IMR-90 (cell line): ENCODE measurements around the gene MAG. TPM values are rescaled to one million over a fixed set of nuclear protein-coding genes. Genes with fewer than 3 reads are reported as not detected.

Source experiments
- ATAC-seq: fragments of 200-7000 bp; cut with Tn5 transposase; 2 replicates; pipeline ENCODE4 v1.9.1; 2020; ENCODE audit warnings: low read depth, mild to moderate bottlenecking, moderate library complexity
- BruUV-seq: library from RNA; stranded (reverse); fragments of 400-500 nt; replicated peaks from 2 replicates; lab custom pipeline; 2021; lab: Mats Ljungman, UMichigan
- CTCF ChIA-PET: fragments of 300-600 bp; formaldehyde crosslinking; extraction: SDS; loops from one replicate; lab custom pipeline; 2021; ENCODE audit warnings: antibody characterized with exemption; lab: Yijun Ruan, JAX
- POLR2A ChIA-PET: fragments of 300-600 bp; sonication (Branson Sonifier 250); formaldehyde crosslinking; loops from one replicate; lab custom pipeline; 2022; ENCODE audit warnings: antibody characterized with exemption; ENCODE audit not compliant: unreplicated experiment; lab: Charles Lee
- DNase-seq: peaks from one replicate; pipeline ENCODE4 v3.0.0; 2013
- H2AFZ ChIP-seq: replicated peaks from 2 replicates; pipeline ENCODE3; 2013; ENCODE audit warnings: low read length, mild to moderate bottlenecking; ENCODE audit not compliant: poor library complexity
- H2AK5ac ChIP-seq: 2 replicates; pipeline ENCODE4 v1.6.1; 2013; ENCODE audit warnings: low read depth, low read length, inconsistent platforms
- H2AK9ac ChIP-seq: replicated peaks from 2 replicates; pipeline ENCODE3; 2013; ENCODE audit warnings: mild to moderate bottlenecking, low read depth, low read length, moderate library complexity; ENCODE audit not compliant: poor library complexity
- H2BK120ac ChIP-seq: 2 replicates; pipeline ENCODE4 v1.6.1; 2013; ENCODE audit warnings: low read depth, low read length, inconsistent platforms
- H2BK15ac ChIP-seq: 3 replicates; pipeline ENCODE4 v1.6.1; 2013; ENCODE audit warnings: low read depth, low read length, inconsistent platforms
- H2BK20ac ChIP-seq: 2 replicates; pipeline ENCODE4 v1.6.1; 2013; ENCODE audit warnings: low read depth, mild to moderate bottlenecking, inconsistent platforms, low read length, moderate library complexity
- H2BK5ac ChIP-seq: 2 replicates; pipeline ENCODE4 v1.6.1; 2013; ENCODE audit warnings: mild to moderate bottlenecking, low read depth, low read length, inconsistent platforms; ENCODE audit not compliant: poor library complexity, severe bottlenecking
- H3K14ac ChIP-seq: replicated peaks from 2 replicates; pipeline ENCODE4 v1.6.1; 2013; ENCODE audit warnings: low read depth, low read length, inconsistent platforms
- H3K18ac ChIP-seq: 2 replicates; pipeline ENCODE4 v1.6.1; 2013; ENCODE audit warnings: low read depth, low read length, control low read depth
- H3K23ac ChIP-seq: 2 replicates; pipeline ENCODE4 v1.6.1; 2013; ENCODE audit warnings: low read depth, low read length, inconsistent platforms
- H3K27ac ChIP-seq: 2 replicates; pipeline ENCODE4 v1.5.1; 2013; ENCODE audit warnings: mild to moderate bottlenecking, control low read depth, low read length; ENCODE audit not compliant: insufficient read depth
- H3K27me3 ChIP-seq: 2 replicates; pipeline ENCODE4 v1.6.1; 2013; ENCODE audit warnings: low read length; ENCODE audit not compliant: control insufficient read depth, insufficient read depth
- H3K36me3 ChIP-seq: 2 replicates; pipeline ENCODE4 v1.6.1; 2013; ENCODE audit warnings: low read length, mixed read lengths; ENCODE audit not compliant: control insufficient read depth, insufficient read depth
- H3K4ac ChIP-seq: 2 replicates; pipeline ENCODE4 v1.6.1; 2013; ENCODE audit warnings: low read depth, low read length, inconsistent platforms
- H3K4me1 ChIP-seq: 2 replicates; pipeline ENCODE4 v1.6.1; 2013; ENCODE audit warnings: low read length, mixed read lengths; ENCODE audit not compliant: control insufficient read depth, insufficient read depth
- H3K4me2 ChIP-seq: 2 replicates; pipeline ENCODE4 v1.6.1; 2013; ENCODE audit warnings: low read depth, mild to moderate bottlenecking, control low read depth, low read length, moderate library complexity
- H3K4me3 ChIP-seq: 2 replicates; pipeline ENCODE4 v1.5.1; 2013; ENCODE audit warnings: low read depth, mild to moderate bottlenecking, control low read depth, low read length, moderate library complexity; ENCODE audit not compliant: insufficient read depth
- H3K56ac ChIP-seq: 2 replicates; pipeline ENCODE4 v1.6.1; 2013; ENCODE audit warnings: low read length, inconsistent platforms; ENCODE audit not compliant: insufficient read depth; ENCODE audit errors: extremely low read depth
- H3K79me1 ChIP-seq, 2 experiments: 2 replicates each; pipeline ENCODE4 v1.6.1; 2013; ENCODE audit warnings: low read length in 2 of 2, inconsistent platforms in 1 of 2, low read depth in 1 of 2
- H3K9ac ChIP-seq: 2 replicates; pipeline ENCODE4 v1.6.1; 2013; ENCODE audit warnings: low read depth, low read length, control low read depth
- H3K9me1 ChIP-seq: 2 replicates; pipeline ENCODE4 v1.6.1; 2013; ENCODE audit warnings: low read length, inconsistent platforms; ENCODE audit not compliant: insufficient read depth
- H3K9me3 ChIP-seq: 2 replicates; pipeline ENCODE4 v1.6.1; 2013; ENCODE audit warnings: low read length; ENCODE audit not compliant: control insufficient read depth, insufficient read depth
- H4K20me1 ChIP-seq: 2 replicates; pipeline ENCODE4 v1.6.1; 2013; ENCODE audit warnings: low read length, inconsistent platforms; ENCODE audit not compliant: insufficient read depth
- H4K5ac ChIP-seq: 2 replicates; pipeline ENCODE4 v1.6.1; 2013; ENCODE audit warnings: mild to moderate bottlenecking, low read depth, low read length, control low read depth
- H4K8ac ChIP-seq, 2 experiments: 2 replicates each; pipeline ENCODE4 v1.6.1; 2013; ENCODE audit warnings: low read depth in 2 of 2, low read length in 2 of 2, control low read depth in 1 of 2, inconsistent platforms in 1 of 2
- H4K91ac ChIP-seq: 2 replicates; pipeline ENCODE4 v1.6.1; 2013; ENCODE audit warnings: low read depth, low read length, inconsistent platforms; ENCODE audit not compliant: insufficient read depth
- BHLHE40 ChIP-seq: fragments of 150-350 bp; IDR thresholded peaks from 2 replicates; pipeline ENCODE4 v1.6.1; 2016; ENCODE audit warnings: mild to moderate bottlenecking, low read depth, low read length
- CEBPB ChIP-seq: IDR thresholded peaks from 2 replicates; pipeline ENCODE4 v1.6.1; 2012; ENCODE audit warnings: low read depth, low read length, improper control_type of control experiment
- CHD1 ChIP-seq: IDR thresholded peaks from 2 replicates; pipeline ENCODE4 v1.6.1; 2012; ENCODE audit warnings: low read depth, low read length, improper control_type of control experiment
- CTCF ChIP-seq: conservative IDR thresholded peaks from 2 replicates; pipeline ENCODE4 v1.5.1; 2012; ENCODE audit warnings: mild to moderate bottlenecking, low read depth, low read length, improper control_type of control experiment
- ELK1 ChIP-seq: fragments of 150-350 bp; IDR thresholded peaks from 2 replicates; pipeline ENCODE4 v1.6.1; 2016; ENCODE audit warnings: low read depth, mild to moderate bottlenecking, low read length, moderate library complexity, borderline replicate concordance
- FOS ChIP-seq: fragments of 150-350 bp; IDR thresholded peaks from 2 replicates; pipeline ENCODE4 v1.6.1; 2016; ENCODE audit warnings: low read depth, low read length
- MAFK ChIP-seq: IDR thresholded peaks from 2 replicates; pipeline ENCODE4 v1.6.1; 2012; ENCODE audit warnings: low read depth, low read length, improper control_type of control experiment
- MAZ ChIP-seq: IDR thresholded peaks from 2 replicates; pipeline ENCODE4 v1.6.1; 2012; ENCODE audit warnings: low read depth, mild to moderate bottlenecking, low read length, improper control_type of control experiment, moderate library complexity, borderline replicate concordance
- MXI1 ChIP-seq: IDR thresholded peaks from 2 replicates; pipeline ENCODE4 v1.6.1; 2012; ENCODE audit warnings: low read depth, mild to moderate bottlenecking, low read length, moderate library complexity, borderline replicate concordance
- NFE2L2 ChIP-seq: fragments of 150-350 bp; IDR thresholded peaks from 2 replicates; pipeline ENCODE4 v1.6.1; 2016; ENCODE audit warnings: low read depth, mild to moderate bottlenecking, low read length
- POLR2A ChIP-seq: IDR thresholded peaks from 2 replicates; pipeline ENCODE4 v1.6.1; 2012; ENCODE audit warnings: mild to moderate bottlenecking, low read depth, low read length
- RAD21 ChIP-seq: IDR thresholded peaks from 2 replicates; pipeline ENCODE4 v1.6.1; 2012; ENCODE audit warnings: low read length, improper control_type of control experiment
- RCOR1 ChIP-seq: IDR thresholded peaks from 2 replicates; pipeline ENCODE4 v1.6.1; 2012; ENCODE audit warnings: mild to moderate bottlenecking, low read length, improper control_type of control experiment; ENCODE audit not compliant: insufficient replicate concordance
- RFX5 ChIP-seq: IDR thresholded peaks from 2 replicates; pipeline ENCODE4 v1.8.0; 2012; ENCODE audit warnings: low read depth, mild to moderate bottlenecking, low read length, moderate library complexity
- WGBS, 2 experiments: methylation state at CpG; one replicate each; pipeline versions ENCODE4 v1.1.5 to v1.1.7; 2013; ENCODE audit warnings: missing lambda C conversion rate in 2 of 2; ENCODE audit not compliant: insufficient read length in 1 of 2; ENCODE audit errors: extremely low coverage in 2 of 2; 5-methylcytosine and 5-hydroxymethylcytosine counted together
- dilution Hi-C: fragments of 300-500 bp; cut with HindIII; formaldehyde crosslinking; loops from one replicate; pipeline ENCODE4 v1.14.3; 2018; ENCODE audit warnings: low sequenced_read_pairs; ENCODE audit not compliant: unreplicated experiment
- in situ Hi-C: fragments of 300-500 bp; cut with MboI; formaldehyde crosslinking; loops from 3 replicates; pipeline ENCODE4 v1.14.3; 2019; ENCODE audit warnings: low sequenced_read_pairs, inconsistent platforms, mixed read lengths
- intact Hi-C: fragments of 100-400 bp; cut with micrococcal nuclease; formaldehyde crosslinking; loops from 2 replicates; pipeline ENCODE4 v1.10.0; 2022
- polyA plus RNA-seq, 3 experiments: library from polyadenylated mRNA; depleted of rRNA; stranded (reverse); fragments of >200 nt; gene quantifications; 2 replicates each; pipeline ENCODE4 v1.2.3, GENCODE V29; 2012; ENCODE audit warnings: low replicate concordance in 1 of 3
- total RNA-seq: library from RNA; depleted of rRNA; stranded (reverse); fragments of >200 nt; gene quantifications from 2 replicates; pipeline ENCODE4 v1.2.3, GENCODE V29; 2012
- TF ChIP-seq, protein P1 (sequence below): fragments of 150-350 bp; IDR thresholded peaks from 2 replicates; pipeline ENCODE4 v1.6.1; 2017; ENCODE audit warnings: mild to moderate bottlenecking, antibody characterized with exemption, low read length, low read depth

MAG gene
- total and polyA plus RNA-seq, 2 of the 4 experiments (the other 2 are of a cell fraction) = not detected

- intact Hi-C loops = no loop called here
- Histone ChIP-seq H3K79me1 (no peaks in the 10 kb centered on the region), H3K27ac (no peak overlapping the region), H3K9ac (no peak overlapping the region), H2BK15ac (no peak overlapping the region), H3K23ac (no peak overlapping the region), H4K20me1 (no peaks in the 10 kb centered on the region), H3K4me1 (no peaks in the 10 kb centered on the region), H3K4me3 (no peak overlapping the region), H3K18ac (no peak overlapping the region), H3K27me3 (peaks cover 12% of the 10 kb centered on the region), H4K91ac (no peak overlapping the region), H3K36me3 (no peaks in the 10 kb centered on the region), H2BK5ac (no peak overlapping the region), H2BK20ac (no peak overlapping the region), H3K4ac (no peak overlapping the region), H2BK120ac (no peak overlapping the region), H4K8ac (no peak overlapping the region), H2AK5ac (no peak overlapping the region), H3K9me3 (no peaks in the 10 kb centered on the region), H2AK9ac (no peak overlapping the region), H3K14ac (no peak overlapping the region), H2AFZ (no peak overlapping the region), H3K56ac (no peak overlapping the region), H4K5ac (no peak overlapping the region), H3K4me2 (no peak overlapping the region), H3K9me1 (no peaks in the 10 kb centered on the region)
- dilution Hi-C loops = no loop called here
- POLR2A ChIA-PET = no interaction called here
- TF ChIP-seq RAD21 (no peak), MAZ (no peak), RCOR1 (no peak), RFX5 (no peak), ELK1 (no peak), FOS (no peak), CTCF (no peak), MXI1 (no peak), NFE2L2 (no peak), POLR2A (no peak), BHLHE40 (no peak), CHD1 (no peak), MAFK (no peak), CEBPB (no peak)
- TF ChIP-seq, protein P1, sequence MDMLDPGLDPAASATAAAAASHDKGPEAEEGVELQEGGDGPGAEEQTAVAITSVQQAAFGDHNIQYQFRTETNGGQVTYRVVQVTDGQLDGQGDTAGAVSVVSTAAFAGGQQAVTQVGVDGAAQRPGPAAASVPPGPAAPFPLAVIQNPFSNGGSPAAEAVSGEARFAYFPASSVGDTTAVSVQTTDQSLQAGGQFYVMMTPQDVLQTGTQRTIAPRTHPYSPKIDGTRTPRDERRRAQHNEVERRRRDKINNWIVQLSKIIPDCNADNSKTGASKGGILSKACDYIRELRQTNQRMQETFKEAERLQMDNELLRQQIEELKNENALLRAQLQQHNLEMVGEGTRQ = no peak
- ATAC-seq = no peak
- WGBS, 2 experiments = no CpG with 5 or more reads among the region's 4 CpGs
- DNase-seq = no peak
- BruUV-seq = no TSS peak
- in situ Hi-C loops = loop anchor here (25.0 kb wide), 1 partner anchor 260 kb away; the partner anchor contains the start of gene PMIS2
- CTCF ChIA-PET = no interaction called here
Observed at GRCh38 chr19:35327642-35328041, 35.7 kb downstream of the MAG start.
